Activated CD8-positive, alpha-beta T cell treated with anti-CD3 and anti-CD28 coated beads for 36 hours (primary cell): ENCODE data around the gene TLE4. TPM values are rescaled to one million over a fixed set of nuclear protein-coding genes. Genes with fewer than 3 reads are reported as not detected.

ENCODE experiments used
- ATAC-seq: fragments of 200-7000 bp; cut with Tn5 transposase; one replicate; pipeline ENCODE4 v1.10.0; 2021; ENCODE audit warnings: mild to moderate bottlenecking, moderate library complexity
- CTCF ChIA-PET: fragments of 350-600 bp; sonication (Branson Sonifier 250); formaldehyde crosslinking; loops from one replicate; lab custom pipeline; 2021; ENCODE audit warnings: antibody characterized with exemption; lab: Charles Lee
- POLR2A ChIA-PET: fragments of 350-600 bp; sonication (Branson Sonifier 250); formaldehyde crosslinking; loops from one replicate; lab custom pipeline; 2021; ENCODE audit warnings: antibody characterized with exemption; lab: Charles Lee
- DNase-seq: peaks from one replicate; pipeline ENCODE4 v3.0.0-alpha.2; 2020
- H3K27ac Mint-ChIP-seq: one replicate; pipeline ENCODE4 v1.8.0; 2021; ENCODE audit warnings: mild to moderate bottlenecking, mixed read lengths
- H3K27me3 Mint-ChIP-seq: one replicate; pipeline ENCODE4 v1.8.0; 2021; ENCODE audit warnings: mixed read lengths
- H3K36me3 Mint-ChIP-seq: one replicate; pipeline ENCODE4 v1.8.0; 2021; ENCODE audit warnings: low read depth, mixed read lengths
- H3K4me1 Mint-ChIP-seq: one replicate; pipeline ENCODE4 v1.8.0; 2021; ENCODE audit warnings: low read depth, mixed read lengths
- H3K4me3 Mint-ChIP-seq: one replicate; pipeline ENCODE4 v1.8.0; 2021; ENCODE audit warnings: mild to moderate bottlenecking, moderate library complexity, mixed read lengths
- H3K9me3 Mint-ChIP-seq: one replicate; pipeline ENCODE4 v1.8.0; 2021; ENCODE audit warnings: mixed read lengths
- CTCF ChIP-seq: fragments of 200-600 bp; IDR thresholded peaks from one replicate; pipeline ENCODE4 v1.8.0; 2022; ENCODE audit warnings: antibody characterized with exemption, mild to moderate bottlenecking
- intact Hi-C: fragments of 100-400 bp; cut with micrococcal nuclease; formaldehyde crosslinking; loops from one replicate; pipeline ENCODE4 v1.10.0; 2022
- total RNA-seq, 2 experiments: library from RNA; stranded (reverse); gene quantifications; one replicate each; pipeline ENCODE4 v1.2.3, GENCODE V29; 2021

The TLE4 gene
- total RNA-seq: 10 to 100 TPM; 30.8 to 31.9 TPM

GRCh38 chr9:79571309-79572031, at the start of gene TLE4:
Gene TLE4 (plus strand): TSS chr9:79571965. CDS start chr9:79572791, 826 bp downstream.
- Mint-ChIP-seq H3K4me3 (no peak within 1 kb of the TSS), H3K36me3 (peaks cover 11% of the 10 kb centered on the region), H3K4me1 (peaks cover 28% of the 10 kb centered on the region), H3K9me3 (no peaks in the 10 kb centered on the region), H3K27ac (peak within 1 kb of the TSS; percentile 69), H3K27me3 (peaks cover 4% of the 10 kb centered on the region)
- ATAC-seq: peak; percentile 88
- peak; percentile 100 for DNase-seq
- CTCF ChIA-PET: interaction anchor here (1.1 to 1.5 kb wide), 4 partner anchors 16 to 92 kb away, joined by 3 to 4 read pairs (median 4); no protein-coding TSS in a partner anchor
- no peak for TF ChIP-seq CTCF
- POLR2A ChIA-PET: interaction anchor here (0.7 to 2.5 kb wide), 18 partner anchors 12 to 1335 kb away, joined by 3 to 32 read pairs (median 4); partner anchors contain the start of gene CEP78
- intact Hi-C loops: loop anchor here (2.0 to 10.0 kb wide), 4 partner anchors 53 to 243 kb away; no protein-coding TSS in a partner anchor

- ChIA-PET POLR2A (no interaction called here), CTCF (no interaction called here)
- intact Hi-C loops: loop anchor here (10.0 kb wide), 1 partner anchor 58 kb away; no protein-coding TSS in a partner anchor
- TF ChIP-seq CTCF: no peak
- H3K27me3 Mint-ChIP-seq: no peaks in the 10 kb centered on the region
- H3K4me3 Mint-ChIP-seq: no peak overlapping the region
- H3K27ac Mint-ChIP-seq: no peak overlapping the region
- peaks cover 3% of the 10 kb centered on the region for H3K4me1 Mint-ChIP-seq
- H3K36me3 Mint-ChIP-seq: no peaks in the 10 kb centered on the region
- peaks cover 8% of the 10 kb centered on the region for H3K9me3 Mint-ChIP-seq
- DNase-seq (no peak), ATAC-seq (no peak)
Measured at GRCh38 chr9:79522793-79523192, 49.0 kb upstream of the TLE4 start.

- Mint-ChIP-seq H3K9me3 (peaks cover 8% of the 10 kb centered on the region), H3K4me3 (no peak overlapping the region), H3K4me1 (peaks cover 3% of the 10 kb centered on the region), H3K27me3 (no peaks in the 10 kb centered on the region), H3K27ac (no peak overlapping the region), H3K36me3 (no peaks in the 10 kb centered on the region)
- intact Hi-C loops: loop anchor here (10.0 kb wide), 1 partner anchor 59 kb away; no protein-coding TSS in a partner anchor
- CTCF ChIA-PET: no interaction called here
- POLR2A ChIA-PET: no interaction called here
- ATAC-seq (no peak), DNase-seq (no peak)
- TF ChIP-seq CTCF: no peak
Measured at GRCh38 chr9:79524266-79524665, 47.5 kb upstream of the TLE4 start.

GRCh38 chr9:79526149-79526672, 45.6 kb upstream of the TLE4 start:
- peaks cover 8% of the 10 kb centered on the region for H3K9me3 Mint-ChIP-seq
- CTCF ChIA-PET: no interaction called here
- no peak for DNase-seq
- POLR2A ChIA-PET: no interaction called here
- H3K27me3 Mint-ChIP-seq: no peaks in the 10 kb centered on the region
- H3K36me3 Mint-ChIP-seq: no peaks in the 10 kb centered on the region
- ATAC-seq: no peak
- TF ChIP-seq CTCF: no peak
- H3K4me3 Mint-ChIP-seq: no peak overlapping the region
- intact Hi-C loops: loop anchor here (10.0 kb wide), 1 partner anchor 61 kb away; no protein-coding TSS in a partner anchor
- peaks cover 3% of the 10 kb centered on the region for H3K4me1 Mint-ChIP-seq
- no peak overlapping the region for H3K27ac Mint-ChIP-seq

- no peak for TF ChIP-seq CTCF
- H3K27me3 Mint-ChIP-seq: peaks cover 3% of the 10 kb centered on the region
- no peak overlapping the region for H3K4me3 Mint-ChIP-seq
- DNase-seq: no peak
- peaks cover 5% of the 10 kb centered on the region for H3K9me3 Mint-ChIP-seq
- no peak for ATAC-seq
- ChIA-PET POLR2A (no interaction called here), CTCF (no interaction called here)
- H3K4me1 Mint-ChIP-seq: no peaks in the 10 kb centered on the region
- intact Hi-C loops: no loop called here
- no peak overlapping the region for H3K27ac Mint-ChIP-seq
- H3K36me3 Mint-ChIP-seq: no peaks in the 10 kb centered on the region
Measured at GRCh38 chr9:79535534-79535933, 36.2 kb upstream of the TLE4 start.
